Mesothelial cell of epicardium (in vitro differentiated cells): ENCODE measurements around the gene EPN2. TPM values are rescaled to one million over a fixed set of nuclear protein-coding genes. Genes with fewer than 3 reads are reported as not detected.

ENCODE experiments used
- DNase-seq, 2 experiments: peaks; one replicate each; pipeline ENCODE4 v3.0.0; 2021; ENCODE audit warnings: low spot score in 2 of 2; ENCODE audit not compliant: unreplicated experiment in 2 of 2
- H3K27ac Mint-ChIP-seq: 2 replicates; pipeline ENCODE4 v1.8.0; 2021; ENCODE audit warnings: mixed read lengths
- H3K27me3 Mint-ChIP-seq: 2 replicates; pipeline ENCODE4 v1.8.0; 2021; ENCODE audit warnings: low read depth, mixed read lengths
- H3K36me3 Mint-ChIP-seq: 2 replicates; pipeline ENCODE4 v1.8.0; 2021; ENCODE audit warnings: mixed read lengths
- H3K4me1 Mint-ChIP-seq: 2 replicates; pipeline ENCODE4 v1.8.0; 2021; ENCODE audit warnings: mixed read lengths
- H3K4me3 Mint-ChIP-seq: 2 replicates; pipeline ENCODE4 v1.8.0; 2021; ENCODE audit warnings: mild to moderate bottlenecking, moderate library complexity, mixed read lengths
- H3K9me3 Mint-ChIP-seq: 2 replicates; pipeline ENCODE4 v1.8.0; 2021; ENCODE audit warnings: mixed read lengths
- CTCF ChIP-seq: fragments of 200-600 bp; sonication (generic); IDR thresholded peaks from one replicate; pipeline ENCODE4 v1.5.0; 2021; ENCODE audit warnings: antibody characterized with exemption; ENCODE audit not compliant: unreplicated experiment
- total RNA-seq: library from RNA; stranded (reverse); gene quantifications from 3 replicates; pipeline ENCODE4 v1.2.1, GENCODE V29; 2021

EPN2 gene
- total RNA-seq, 1 donor from 2014 or later: 70.2 TPM

GRCh38 chr17:19336938-19337711 lies 100.0 kb downstream of the EPN2 start:
- H3K4me3 Mint-ChIP-seq: no peak overlapping the region
- H3K27me3 Mint-ChIP-seq: no peaks in the 10 kb centered on the region
- no peak for TF ChIP-seq CTCF
- peaks cover 20% of the 10 kb centered on the region for H3K4me1 Mint-ChIP-seq
- no peak for DNase-seq
- H3K9me3 Mint-ChIP-seq: no peaks in the 10 kb centered on the region
- no peaks in the 10 kb centered on the region for H3K36me3 Mint-ChIP-seq
- peak overlapping the region; percentile 51 for H3K27ac Mint-ChIP-seq

- no peak for TF ChIP-seq CTCF
- Mint-ChIP-seq H3K4me1 (peaks cover 19% of the 10 kb centered on the region), H3K9me3 (no peaks in the 10 kb centered on the region), H3K36me3 (no peaks in the 10 kb centered on the region), H3K27ac (no peak overlapping the region), H3K27me3 (no peaks in the 10 kb centered on the region), H3K4me3 (no peak overlapping the region)
- no peak for DNase-seq
These were observed 100.5 kb downstream of the EPN2 start for GRCh38 chr17:19337712-19338023.

GRCh38 chr17:19338031-19338990 lies 101.1 kb downstream of the EPN2 start:
- H3K27me3 Mint-ChIP-seq: no peaks in the 10 kb centered on the region
- no peak for DNase-seq
- H3K4me1 Mint-ChIP-seq: peaks cover 18% of the 10 kb centered on the region
- no peak overlapping the region for H3K27ac Mint-ChIP-seq
- H3K36me3 Mint-ChIP-seq: no peaks in the 10 kb centered on the region
- H3K9me3 Mint-ChIP-seq: no peaks in the 10 kb centered on the region
- peak; percentile 43 for TF ChIP-seq CTCF
- H3K4me3 Mint-ChIP-seq: no peak overlapping the region

GRCh38 chr17:19339341-19339815 lies 102.2 kb downstream of the EPN2 start:
- Mint-ChIP-seq H3K4me3 (no peak overlapping the region), H3K4me1 (peaks cover 18% of the 10 kb centered on the region), H3K27me3 (no peaks in the 10 kb centered on the region), H3K9me3 (no peaks in the 10 kb centered on the region), H3K27ac (peak overlapping the region; percentile 66), H3K36me3 (no peaks in the 10 kb centered on the region)
- no peak for DNase-seq
- no peak for TF ChIP-seq CTCF

- no peak for TF ChIP-seq CTCF
- no peak for DNase-seq
- H3K9me3 Mint-ChIP-seq: no peaks in the 10 kb centered on the region
- no peaks in the 10 kb centered on the region for H3K27me3 Mint-ChIP-seq
- H3K36me3 Mint-ChIP-seq: no peaks in the 10 kb centered on the region
- peak overlapping the region; percentile 89 for H3K27ac Mint-ChIP-seq
- H3K4me3 Mint-ChIP-seq: no peak overlapping the region
- peaks cover 18% of the 10 kb centered on the region for H3K4me1 Mint-ChIP-seq
These were observed 104.1 kb downstream of the EPN2 start for GRCh38 chr17:19341211-19341631.
